GM12874 (cell line): ENCODE results near the gene ZNF770.

Experiments
- TF ChIP-seq, protein P1 (sequence below): IDR thresholded peaks from 2 replicates; pipeline ENCODE4 v1.5.1; 2011; ENCODE audit warnings: low read depth, mild to moderate bottlenecking, control low read depth, low read length, moderate library complexity; ENCODE audit not compliant: insufficient read depth

The ZNF770 gene

DNA sequence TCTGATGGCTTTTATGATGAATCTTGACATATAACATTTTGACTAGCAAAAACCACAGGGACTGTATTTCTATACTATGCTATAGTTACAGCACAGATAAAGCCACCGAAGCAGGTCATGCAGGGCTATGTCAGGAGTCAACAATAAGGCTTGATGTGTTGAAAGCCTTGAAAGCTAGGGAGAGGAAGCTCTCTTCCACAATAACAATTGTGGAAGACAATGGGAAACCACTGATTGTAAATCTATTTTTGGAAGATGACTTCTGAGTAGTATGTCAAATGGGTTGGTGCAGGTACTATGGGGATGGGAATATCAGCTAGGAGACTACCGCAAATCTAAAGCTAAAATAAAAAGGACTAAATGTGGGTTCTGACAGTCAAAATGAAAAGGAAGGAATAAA is 14.6 kb downstream of the ZNF770 start:
- TF ChIP-seq, protein P1, sequence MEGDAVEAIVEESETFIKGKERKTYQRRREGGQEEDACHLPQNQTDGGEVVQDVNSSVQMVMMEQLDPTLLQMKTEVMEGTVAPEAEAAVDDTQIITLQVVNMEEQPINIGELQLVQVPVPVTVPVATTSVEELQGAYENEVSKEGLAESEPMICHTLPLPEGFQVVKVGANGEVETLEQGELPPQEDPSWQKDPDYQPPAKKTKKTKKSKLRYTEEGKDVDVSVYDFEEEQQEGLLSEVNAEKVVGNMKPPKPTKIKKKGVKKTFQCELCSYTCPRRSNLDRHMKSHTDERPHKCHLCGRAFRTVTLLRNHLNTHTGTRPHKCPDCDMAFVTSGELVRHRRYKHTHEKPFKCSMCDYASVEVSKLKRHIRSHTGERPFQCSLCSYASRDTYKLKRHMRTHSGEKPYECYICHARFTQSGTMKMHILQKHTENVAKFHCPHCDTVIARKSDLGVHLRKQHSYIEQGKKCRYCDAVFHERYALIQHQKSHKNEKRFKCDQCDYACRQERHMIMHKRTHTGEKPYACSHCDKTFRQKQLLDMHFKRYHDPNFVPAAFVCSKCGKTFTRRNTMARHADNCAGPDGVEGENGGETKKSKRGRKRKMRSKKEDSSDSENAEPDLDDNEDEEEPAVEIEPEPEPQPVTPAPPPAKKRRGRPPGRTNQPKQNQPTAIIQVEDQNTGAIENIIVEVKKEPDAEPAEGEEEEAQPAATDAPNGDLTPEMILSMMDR: no peak

DNA sequence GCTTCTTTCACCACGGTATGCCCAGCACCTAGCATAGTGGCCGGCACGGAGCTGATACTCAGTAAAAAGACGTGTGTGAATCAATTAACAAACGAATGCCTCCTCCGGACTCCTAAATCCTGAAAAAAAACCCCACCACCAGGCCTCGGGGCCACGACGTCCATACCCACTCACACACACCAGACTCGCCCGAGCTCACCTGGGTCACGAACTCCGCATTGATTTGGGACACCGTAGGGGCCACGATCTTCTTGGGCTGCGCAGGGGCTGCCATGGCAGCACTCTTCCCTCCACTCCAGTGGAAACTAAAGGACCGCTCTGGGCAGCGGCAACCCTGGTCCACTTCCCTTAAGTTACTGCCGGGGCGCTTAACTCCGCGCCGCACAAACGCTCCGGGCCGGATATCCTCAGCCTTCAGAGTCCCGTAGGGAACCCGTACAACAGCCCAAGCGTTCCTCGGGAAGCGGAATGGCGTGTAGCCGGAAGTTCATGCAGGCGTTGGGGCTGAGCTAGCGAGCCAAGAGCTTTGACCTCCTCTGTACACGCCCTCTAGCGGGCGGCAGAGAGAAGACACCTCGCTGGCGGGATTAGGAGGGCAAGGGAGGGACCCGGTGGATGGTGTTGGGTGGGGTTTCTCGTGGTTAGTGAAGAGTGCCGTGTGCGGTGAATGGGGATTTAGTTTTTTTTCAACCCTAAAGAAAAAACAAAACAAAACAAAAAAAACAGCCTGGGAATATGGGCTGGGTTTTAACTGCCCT is 18.6 kb downstream of the ZNF770 start, which contains the start of gene AQR:
Gene AQR (minus strand): TSS at position 403 of the 758 bp plus-strand sequence. CDS start 129 bp downstream, at position 274.
- TF ChIP-seq, protein P1: peak; percentile 91

DNA sequence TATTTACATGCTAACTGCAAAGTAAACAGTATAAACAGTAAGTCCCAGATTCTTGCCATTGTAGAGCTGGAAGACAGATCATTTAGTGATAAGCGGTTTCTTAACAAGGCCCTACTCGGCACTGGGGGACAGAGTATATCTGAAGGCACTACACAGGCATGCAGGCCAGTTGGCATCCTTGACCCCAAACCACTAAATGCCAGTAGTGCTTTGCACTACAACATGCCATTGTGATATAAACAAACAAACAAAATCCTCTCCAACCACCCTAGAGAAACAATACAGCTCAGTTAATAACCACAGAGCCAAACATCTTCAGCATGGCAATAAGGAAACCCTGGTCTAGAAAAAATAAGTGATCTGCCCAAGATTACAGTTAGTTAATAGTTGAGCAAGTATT is 23.8 kb downstream of the ZNF770 start:
- TF ChIP-seq, protein P1: no peak

DNA sequence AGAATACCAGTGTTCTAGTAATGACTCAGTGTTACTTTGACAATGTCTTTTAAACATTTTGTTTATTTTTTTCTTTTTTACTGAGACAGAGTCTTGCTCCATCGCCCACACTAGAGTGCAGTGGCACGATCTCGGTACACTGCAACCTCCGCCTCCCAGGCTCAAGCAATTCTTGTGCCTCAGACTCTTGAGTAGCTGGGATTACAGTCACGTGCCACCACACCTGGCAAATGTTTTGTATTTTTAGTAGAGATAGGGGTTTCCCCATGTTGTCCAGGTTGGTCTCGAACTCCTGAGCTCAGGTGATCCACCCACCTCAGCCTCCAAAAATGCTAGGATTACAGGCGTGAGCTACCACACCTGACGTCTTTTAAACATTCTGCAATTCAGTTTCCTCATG is 34.2 kb downstream of the ZNF770 start:
- TF ChIP-seq, protein P1: no peak

DNA sequence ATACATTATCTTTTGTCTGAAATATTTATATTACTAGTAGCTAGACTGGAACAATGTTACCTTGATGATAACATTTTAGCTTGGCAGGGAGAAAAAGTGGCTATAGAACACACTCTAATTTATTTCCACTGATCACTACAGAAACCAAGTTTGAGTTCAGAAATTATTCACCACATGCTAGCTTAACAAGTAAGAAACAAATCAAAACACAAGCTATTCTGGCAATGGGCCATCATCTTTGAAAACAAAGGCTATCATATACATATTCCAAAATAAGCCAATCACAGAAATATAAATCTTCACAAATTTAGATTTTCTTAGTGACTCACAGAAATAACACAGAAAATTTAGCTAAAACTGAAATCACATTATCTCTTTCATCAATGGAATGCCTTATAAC is 35.6 kb downstream of the ZNF770 start:
- TF ChIP-seq, protein P1: no peak

DNA sequence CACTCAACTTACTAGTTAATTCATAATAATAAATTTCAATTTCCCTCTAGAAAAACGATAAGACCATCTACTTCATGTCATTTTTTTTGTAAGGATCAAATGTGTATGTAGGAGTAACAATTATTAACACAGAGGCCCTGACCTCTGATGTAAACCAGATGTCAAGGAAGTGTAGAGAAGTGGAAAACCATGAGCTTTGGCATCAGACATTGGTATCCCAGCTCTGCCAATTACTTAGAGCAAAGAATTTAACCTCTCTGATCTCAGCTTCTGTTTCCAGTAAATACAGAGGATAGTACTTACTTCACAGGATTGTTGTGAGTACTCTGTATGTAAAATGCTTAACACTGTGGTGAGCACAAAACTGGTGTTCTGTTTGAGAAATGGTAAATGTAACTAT is 36.1 kb downstream of the ZNF770 start:
- TF ChIP-seq, protein P1: no peak

DNA sequence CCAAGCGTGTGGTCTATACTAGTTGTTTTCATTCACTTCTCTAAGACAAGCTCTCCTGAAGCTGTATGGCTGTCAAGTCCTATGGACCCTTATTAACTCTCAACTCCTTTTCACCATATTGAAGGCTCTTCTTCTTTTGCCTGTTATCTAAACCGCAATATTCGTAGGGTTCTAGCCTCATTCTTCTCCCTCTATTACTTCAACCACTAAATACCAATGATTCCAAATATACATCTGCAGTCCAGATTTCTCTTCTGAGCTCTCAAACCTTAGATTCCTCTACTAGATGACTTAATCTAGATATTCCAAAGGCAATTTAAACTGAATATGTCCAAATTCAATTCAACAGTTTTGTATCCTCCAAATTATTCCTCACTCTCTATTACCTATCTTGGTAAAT is 43.2 kb downstream of the ZNF770 start:
- TF ChIP-seq, protein P1: no peak
